H1 (cell line): ENCODE results near the gene CD164L2. TPM values are rescaled to one million over a fixed set of nuclear protein-coding genes. Genes with fewer than 3 reads are reported as not detected.

Experiments used
- EZH2 ChIP-seq: fragments of 200-600 bp; sonication (generic); IDR thresholded peaks from 2 replicates; pipeline ENCODE4 v1.7.1; 2012; ENCODE audit warnings: low read depth, mild to moderate bottlenecking, moderate library complexity, low read length, inconsistent platforms; ENCODE audit not compliant: severe bottlenecking
- SIN3A ChIP-seq, 2 experiments: IDR thresholded peaks in 1 of 2; conservative IDR thresholded peaks in 1 of 2; 2 replicates each; pipeline ENCODE4 v1.6.1; 2011 to 2012; ENCODE audit warnings: low read length in 2 of 2, improper control_type of control experiment in 1 of 2, low read depth in 1 of 2, mild to moderate bottlenecking in 1 of 2
- polyA plus RNA-seq, 7 experiments: library from polyadenylated mRNA; depleted of rRNA in 3 of 7; stranded (reverse) in 5 of 7; unstranded in 2 of 7; fragments of >200 nt in 5 of 7; fragments of 200-250 nt in 2 of 7; gene quantifications; 1 replicate in 5 of 7; 2 replicates in 1 of 7; 4 replicates in 1 of 7; pipeline versions ENCODE4 v1.2.1 to v1.2.3, GENCODE V29; 2011 to 2013; ENCODE audit warnings: missing spikeins in 2 of 7, mixed read lengths in 2 of 7
- total RNA-seq: library from RNA; stranded (reverse); fragmentation: NEBNext Ultra II Directional; extraction: Animal tissue kit (Norgen Biotek cat#: 25700); gene quantifications from 2 replicates; pipeline ENCODE4 v1.2.1, GENCODE V29; 2021

CD164L2 gene
- total and polyA plus RNA-seq, 2 of the 8 experiments (the other 6 are each of a cell fraction or from before 2014, with no cell fraction given), result 3.3 TPM

GRCh38 chr1:27405074-27405473 is 21.9 kb upstream of the CD164L2 start (continued):
- 0 out of 4 replicates have a peak, but pooled peaks of 1 of the 2 experiments have one; percentile 19 for TF ChIP-seq SIN3A (conservative IDR thresholded peaks at IDR 0.05 in 1 of 2, IDR thresholded peaks at IDR 0.05 in 1 of 2; ENCODE audit: low read depth in 1 of 2, low read length in 2 of 2)
- no peak for TF ChIP-seq EZH2
